GM18498 (cell line): ENCODE measurements around the gene MCTP1.
A peak's percentile ranks its signal among the peaks of the same experiment; 100 is the strongest.

ENCODE experiments used
- ATAC-seq: cut with Tn5 transposase; IDR thresholded peaks from one replicate; pipeline ENCODE4 v1.9.1; 2021; ENCODE audit warnings: mild to moderate bottlenecking, moderate library complexity; ENCODE audit not compliant: unreplicated experiment

MCTP1 gene

DNA sequence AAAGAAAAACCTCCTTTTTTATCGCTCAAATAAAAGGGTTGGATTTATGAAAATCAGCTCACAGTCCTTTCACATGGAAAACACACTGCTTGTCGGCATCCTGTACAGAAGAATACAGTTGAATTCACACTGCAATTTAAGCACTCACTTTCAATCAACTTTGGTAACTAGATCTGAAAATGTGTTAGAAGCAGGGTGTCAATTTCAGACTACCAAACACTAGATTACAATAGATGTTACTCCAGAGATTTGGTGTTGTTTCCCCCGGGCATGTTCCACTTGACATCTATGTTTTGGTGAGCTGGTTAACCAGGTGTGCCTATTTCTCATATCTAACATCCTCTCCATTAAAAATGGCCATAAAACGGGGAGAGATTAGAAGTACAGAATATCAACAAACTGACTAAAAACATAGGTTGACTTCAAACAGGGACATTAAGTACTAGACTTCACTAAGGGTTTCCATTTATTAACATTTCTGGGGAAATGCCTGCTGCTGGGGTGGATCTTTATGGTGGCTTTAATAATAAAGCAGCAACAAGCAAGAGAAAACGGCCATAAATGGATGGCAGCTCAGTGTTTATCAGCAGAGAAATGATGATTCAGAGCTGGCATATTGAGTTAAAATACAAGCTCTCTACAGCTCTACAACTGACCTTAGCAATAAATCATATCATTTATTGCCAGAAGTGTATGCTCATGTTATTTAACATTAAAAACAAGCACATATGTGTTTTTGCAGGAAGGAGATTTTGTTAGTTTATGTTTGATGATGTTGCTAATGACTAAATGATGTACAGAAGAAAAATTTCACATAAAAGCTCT lies 507.6 kb downstream of the MCTP1 start:
- no peak for ATAC-seq

DNA sequence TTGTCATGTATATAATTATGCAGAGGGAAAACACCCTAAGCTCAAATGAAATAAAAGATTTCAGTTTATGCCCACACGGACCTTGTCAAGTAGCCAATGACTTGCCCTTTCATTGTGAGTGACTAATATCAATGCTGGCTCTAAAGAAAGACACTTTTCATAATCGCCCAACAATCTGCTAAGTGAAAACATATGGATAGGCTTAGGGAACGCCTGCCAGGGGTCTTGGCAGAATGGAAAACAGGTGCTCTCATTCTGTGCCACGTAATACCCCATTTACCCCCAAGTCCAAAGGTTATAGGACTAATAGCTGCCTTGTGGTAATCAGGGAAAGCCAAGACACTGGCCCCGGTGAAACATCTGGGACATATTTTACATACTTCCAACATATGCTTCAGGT lies 508.7 kb downstream of the MCTP1 start:
- no peak for ATAC-seq

DNA sequence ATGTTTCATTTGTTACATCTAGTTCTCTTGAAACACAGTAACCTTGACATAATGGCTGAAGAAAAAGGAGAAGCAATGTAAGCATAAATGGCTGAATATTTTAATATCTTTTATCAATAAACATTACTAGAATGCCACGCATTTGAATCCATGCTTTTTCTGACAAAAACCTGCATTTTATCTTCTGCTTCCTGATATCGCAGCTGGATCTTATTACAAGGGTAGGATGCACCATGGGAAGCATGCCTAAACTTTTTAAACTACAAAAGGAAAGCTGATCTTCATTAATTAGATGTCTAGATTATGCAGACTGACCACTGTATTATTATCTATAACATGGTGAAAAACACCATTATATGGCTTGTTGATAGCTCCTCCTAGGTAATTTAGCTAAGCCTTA lies 509.8 kb downstream of the MCTP1 start:
- ATAC-seq = no peak

DNA sequence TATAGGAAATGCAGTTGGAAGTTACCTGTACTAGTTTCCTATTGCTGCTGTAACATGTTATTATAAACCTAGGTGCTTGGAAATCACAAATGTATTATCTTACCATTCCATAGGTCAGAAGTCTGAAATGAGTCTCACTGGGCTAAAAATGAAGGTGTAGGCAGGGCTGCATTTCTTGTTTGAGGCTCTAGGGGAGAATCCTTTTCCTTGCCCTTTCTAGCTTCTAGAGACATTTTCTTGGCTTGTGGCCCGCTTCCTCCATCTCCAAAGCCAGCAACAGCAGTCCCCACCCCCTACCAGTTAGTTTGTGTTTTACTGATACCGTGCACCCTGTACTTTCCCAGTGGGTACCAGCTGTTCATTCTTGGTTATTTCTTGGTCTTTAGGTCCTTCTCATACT lies 513.2 kb downstream of the MCTP1 start:
- ATAC-seq = no peak

DNA sequence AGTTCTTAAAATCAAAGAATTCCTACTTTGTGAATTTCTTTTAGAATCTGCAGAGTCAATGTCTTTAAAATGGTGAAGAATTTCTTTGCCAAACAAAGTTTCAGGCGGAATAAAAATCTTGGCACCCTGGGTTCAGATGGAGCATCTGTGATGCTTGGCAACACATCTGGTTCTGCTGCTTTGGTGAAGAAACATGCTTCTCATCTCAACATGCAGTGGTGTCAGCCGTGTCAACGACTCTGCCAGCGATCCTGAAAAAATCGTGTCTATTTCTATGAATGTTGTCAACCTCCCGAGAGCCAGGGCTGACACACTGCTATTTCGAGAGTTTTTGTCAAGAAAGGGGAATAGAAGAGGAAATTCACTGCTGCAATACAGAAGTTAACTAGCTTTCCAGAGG lies 514.9 kb downstream of the MCTP1 start:
- no peak for ATAC-seq

DNA sequence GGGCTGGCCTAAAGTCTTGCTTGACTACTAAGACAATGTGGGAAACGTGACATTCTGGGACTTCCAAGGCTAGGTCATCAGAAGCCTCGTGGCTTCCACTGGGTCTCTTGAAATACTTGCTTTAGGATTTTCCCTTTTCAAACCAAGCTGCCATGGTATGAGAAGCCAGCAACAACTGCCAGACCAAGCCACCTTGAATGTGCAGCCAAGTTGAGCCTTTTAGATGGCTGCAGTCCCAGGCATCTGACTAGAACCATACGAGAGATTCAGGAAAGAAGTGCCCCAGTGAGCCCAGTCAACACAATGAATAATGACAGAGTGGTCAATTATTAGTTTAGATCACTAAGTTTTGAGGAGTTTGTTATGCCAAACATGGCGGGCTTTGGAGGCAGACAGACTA lies 523.1 kb downstream of the MCTP1 start:
- no peak for ATAC-seq

DNA sequence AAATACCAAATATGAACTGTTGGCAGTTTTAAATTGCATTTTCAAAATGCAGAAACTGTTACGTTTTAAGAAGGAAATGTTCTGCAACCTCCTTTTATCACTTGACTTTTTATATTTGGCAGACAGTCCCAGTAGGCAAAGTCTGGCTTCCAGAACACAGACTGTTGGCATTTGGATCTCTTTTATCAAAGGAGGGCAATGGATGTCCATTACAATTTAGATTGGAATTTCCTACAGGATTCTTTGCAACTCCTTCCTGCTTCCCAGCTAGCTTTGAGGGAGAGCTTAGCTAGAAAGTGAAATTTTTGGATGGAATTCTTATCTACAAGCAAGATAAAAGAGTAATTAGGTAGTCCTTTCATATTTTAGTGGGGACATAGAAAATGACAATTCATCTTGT lies 523.8 kb downstream of the MCTP1 start:
- no peak for ATAC-seq

DNA sequence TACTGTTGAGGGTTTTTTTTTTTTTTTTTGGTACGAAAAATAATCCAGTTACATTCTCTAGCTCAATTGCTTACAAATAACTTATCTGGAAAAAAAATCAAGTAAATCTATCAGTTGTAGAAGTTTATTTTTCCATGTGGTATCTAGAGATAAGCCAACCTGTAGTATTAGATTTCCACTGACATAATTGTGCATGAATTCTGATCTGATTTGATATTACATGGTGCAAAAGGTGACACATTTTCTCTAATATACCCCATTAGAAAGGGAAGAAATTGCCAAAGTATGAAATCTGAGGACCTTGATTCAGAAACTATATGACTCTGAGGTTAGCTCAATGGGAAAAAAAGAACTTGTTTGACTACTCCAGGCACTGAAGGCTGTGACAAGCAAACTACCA lies 524.9 kb downstream of the MCTP1 start:
- no peak for ATAC-seq

DNA sequence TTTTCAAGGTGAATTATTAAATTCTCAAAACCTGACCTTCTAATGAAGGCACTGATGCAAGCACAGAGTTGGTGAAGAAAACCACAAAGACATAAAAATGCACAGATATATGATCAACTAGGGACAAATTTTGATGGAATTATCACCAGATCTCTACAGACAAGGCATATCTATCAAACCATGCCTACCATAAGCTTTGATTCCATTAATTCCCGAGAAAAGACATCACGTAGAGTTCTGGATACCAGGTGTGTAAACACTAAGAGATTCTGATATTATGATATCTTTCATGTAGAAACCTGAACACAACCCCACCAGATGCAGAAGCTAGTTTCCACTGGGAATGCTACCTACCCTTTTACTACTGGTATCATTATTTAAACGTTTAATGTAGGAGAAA lies 525.9 kb downstream of the MCTP1 start:
- no peak for ATAC-seq

DNA sequence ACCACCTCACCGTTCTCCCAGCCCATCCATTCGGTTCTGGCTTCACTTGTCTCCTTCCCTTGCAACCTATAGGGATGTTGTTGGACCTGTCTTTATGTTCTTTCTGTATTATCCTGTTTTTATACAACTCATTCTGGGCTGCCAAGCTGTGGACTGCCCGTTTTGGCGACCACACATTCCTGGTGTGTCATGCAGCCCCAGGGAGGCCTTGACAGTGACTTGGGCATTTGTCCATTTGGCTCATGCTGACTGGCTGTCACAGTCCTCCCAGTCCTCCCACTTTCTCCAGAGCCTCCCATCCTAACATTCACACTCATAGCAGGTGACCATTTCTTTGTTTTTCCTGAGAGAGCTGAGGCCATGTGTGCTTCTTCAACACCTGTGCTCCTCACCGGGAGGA lies 530.1 kb downstream of the MCTP1 start:
- ATAC-seq = no peak

DNA sequence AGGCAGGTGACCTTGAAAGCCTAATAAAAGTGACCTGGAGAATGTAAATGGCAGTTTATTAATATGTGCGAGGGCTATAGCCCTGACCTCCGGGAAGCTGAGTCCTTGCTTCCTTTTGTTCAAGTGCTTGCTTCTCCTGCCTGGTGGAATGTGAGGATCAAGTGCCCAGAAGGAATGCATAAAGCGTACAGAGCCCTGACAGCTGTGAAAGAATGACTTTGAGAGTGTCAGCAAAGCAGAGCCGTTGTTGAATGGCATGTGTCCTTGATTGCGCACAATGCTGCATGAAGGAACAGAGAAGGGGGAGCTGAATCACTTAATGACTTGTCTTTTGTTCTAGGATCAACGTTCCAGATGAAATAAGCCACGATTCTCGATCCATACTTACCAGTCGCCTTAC lies 533.4 kb downstream of the MCTP1 start:
- ATAC-seq = no peak

DNA sequence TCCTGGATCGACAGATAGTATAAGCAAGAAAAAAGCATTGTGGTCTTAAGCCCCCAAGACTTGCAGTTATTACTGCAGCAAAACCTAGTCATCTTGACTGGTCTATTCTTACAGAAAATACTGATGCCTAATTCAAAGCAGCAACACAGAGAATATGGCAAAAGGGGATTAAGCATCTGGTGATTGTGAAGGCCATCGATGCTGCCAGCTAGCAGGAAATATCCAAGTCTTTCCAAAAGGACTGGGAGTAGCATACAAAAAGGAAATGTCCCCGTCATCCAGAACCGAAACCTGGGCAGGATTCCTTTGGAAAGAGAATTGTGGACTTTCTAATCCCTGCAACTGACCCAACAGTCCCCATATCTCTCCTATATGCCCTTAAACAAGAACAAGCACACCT lies 534.2 kb downstream of the MCTP1 start:
- ATAC-seq = no peak

DNA sequence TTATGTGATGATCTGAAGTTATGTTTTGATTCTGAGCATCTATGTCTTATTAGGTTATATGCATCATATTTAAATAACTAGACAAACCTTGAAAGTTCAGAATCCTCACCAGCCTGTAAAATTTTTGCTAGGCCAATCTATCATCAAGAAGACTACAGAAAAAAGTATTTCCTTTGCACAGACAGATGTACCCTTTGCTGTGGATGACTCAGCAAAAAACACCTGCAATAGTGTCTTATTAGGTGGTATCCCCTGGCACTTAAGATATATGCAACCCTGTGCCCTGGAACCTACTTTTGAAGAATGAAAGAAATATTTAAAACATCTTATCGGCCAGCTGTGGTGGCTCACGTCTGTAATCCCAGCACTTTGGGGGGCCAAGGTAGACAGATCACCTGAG lies 535.9 kb downstream of the MCTP1 start:
- ATAC-seq = no peak

DNA sequence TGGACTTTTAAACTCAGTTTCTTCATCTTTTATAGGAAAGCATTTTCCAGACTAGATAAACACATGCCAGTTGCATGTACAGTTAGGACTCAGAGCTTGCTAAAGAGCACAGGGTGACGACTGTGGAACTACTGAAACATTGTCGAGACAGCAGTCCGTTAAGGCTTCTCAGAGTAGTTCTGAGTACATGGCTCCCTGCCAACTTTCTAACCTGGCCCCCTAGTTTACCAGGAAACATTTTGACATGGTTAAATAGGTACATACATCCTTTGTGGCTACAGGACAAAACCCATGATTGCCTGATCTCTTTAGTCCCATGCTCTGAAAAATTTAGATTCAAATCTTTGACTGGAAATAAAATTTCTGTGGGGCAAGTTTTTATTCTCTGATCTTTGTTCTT lies 536.7 kb downstream of the MCTP1 start:
- ATAC-seq = no peak

DNA sequence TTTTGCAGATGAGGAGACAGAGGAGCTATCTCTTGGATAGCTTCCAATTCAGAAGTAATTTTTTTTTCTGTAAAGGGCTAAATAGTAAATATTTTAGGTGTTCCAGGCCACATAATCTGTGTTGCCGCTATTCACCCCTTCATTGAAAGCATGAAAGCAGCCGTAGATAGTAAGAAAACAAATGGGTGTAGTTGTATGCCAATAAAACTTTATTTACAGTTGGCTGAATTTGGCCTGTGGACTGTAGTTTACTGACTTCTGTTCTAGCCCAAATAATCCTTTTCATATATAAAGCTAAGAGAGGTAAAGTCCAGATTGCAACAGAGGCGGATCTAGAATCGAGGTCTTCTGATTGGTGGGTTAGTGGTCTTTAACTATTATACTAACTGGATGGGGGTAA lies 537.5 kb downstream of the MCTP1 start:
- no peak for ATAC-seq

DNA sequence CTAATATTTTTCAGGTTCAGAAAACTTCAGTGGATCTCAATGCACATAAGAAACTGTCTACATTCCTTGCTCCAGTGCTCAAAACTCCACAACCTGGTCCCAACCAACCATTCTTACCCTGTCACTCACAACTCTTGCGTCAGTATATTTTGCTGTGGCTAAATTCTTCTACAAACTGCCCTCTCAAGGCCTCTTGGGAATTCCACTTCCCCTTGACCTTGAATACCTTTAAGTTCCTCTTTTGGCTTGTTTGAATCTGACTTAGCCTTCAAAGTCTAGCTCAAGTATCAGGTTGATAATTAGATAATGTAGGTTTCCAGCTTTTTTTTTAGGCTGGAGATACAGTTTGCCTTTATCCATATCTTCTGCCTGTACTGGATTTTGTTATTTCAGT lies 538.2 kb downstream of the MCTP1 start:
- peak; percentile 61 for ATAC-seq

DNA sequence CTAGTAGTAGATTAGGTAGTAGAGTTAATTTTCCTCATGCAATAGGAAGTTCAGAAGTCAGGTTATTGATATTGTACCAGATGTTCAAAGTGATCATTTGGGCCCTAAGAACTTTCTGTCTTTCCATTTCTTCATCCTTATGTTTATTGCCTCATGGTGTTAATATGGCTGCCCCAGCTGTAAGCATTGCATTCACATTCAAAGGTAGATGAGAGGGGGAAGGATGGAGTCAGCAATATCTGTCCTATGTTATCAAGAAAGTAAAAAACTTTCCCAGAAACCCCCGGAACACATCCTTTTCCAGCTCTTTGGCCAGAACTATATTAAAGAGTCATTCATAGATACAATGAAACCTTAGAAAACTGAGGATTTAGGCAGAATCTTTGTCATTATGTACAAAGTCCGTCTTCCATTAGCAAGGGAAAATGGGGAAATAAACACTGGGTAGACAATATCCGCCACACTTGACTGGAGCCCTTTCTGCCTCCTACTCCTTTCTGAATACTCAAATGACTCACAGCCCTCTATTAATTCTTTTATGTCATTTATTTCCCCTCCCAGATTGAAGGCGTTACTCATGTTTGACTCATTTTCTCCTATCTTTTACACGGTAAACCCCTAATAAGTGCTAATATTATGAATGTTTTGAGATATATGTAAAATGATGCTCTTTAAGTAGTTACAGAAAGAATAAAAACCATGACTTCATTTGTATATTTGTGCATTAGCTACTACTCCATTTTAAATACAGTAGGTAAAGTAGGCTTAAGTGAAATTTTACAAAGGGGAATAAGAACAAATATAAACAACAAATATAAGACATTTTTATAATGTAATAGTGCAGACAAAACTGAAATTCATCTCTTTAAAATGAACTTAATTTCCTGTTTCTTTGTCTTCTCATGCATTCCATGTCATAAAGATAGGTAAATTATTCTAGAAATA lies 538.8 kb downstream of the MCTP1 start:
- peak; percentile 62 for ATAC-seq

DNA sequence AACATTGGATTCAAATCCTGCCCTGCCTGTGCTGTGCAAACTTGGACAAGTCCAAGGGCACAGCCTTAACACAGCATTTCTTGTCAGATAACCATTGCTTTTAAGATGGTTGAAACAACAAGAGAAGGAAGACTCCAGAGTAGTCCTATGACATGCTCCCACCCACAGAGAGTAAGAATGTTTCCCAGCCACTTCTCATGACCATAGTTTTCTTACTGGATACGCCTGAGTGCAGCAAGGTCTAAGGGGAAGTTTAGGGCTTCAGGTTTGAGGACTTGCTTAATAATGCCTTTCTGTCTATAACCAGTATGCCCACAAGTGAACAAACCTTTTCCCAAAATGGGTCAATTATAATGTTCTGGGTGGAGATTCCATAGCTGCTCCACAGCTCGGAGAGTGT lies 540.0 kb downstream of the MCTP1 start:
- ATAC-seq = no peak

DNA sequence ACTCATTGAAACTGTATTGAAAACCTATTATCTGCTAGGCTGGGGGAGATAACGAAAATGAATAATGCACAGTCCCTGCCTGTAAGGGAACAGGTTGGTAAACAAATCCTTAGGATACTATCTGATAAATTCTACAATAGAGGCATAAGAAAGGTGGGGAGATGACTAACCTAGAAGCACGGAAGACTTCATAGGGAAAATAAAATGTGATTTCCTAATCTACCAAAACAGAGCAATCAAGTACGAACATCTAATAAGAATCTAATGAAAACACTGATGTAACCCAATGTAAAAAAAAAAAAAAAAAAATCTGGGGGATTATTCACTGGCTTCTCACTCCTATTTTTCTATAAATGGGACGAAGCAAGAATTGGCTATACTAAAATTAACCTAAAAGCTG lies 542.0 kb downstream of the MCTP1 start:
- ATAC-seq = no peak

DNA sequence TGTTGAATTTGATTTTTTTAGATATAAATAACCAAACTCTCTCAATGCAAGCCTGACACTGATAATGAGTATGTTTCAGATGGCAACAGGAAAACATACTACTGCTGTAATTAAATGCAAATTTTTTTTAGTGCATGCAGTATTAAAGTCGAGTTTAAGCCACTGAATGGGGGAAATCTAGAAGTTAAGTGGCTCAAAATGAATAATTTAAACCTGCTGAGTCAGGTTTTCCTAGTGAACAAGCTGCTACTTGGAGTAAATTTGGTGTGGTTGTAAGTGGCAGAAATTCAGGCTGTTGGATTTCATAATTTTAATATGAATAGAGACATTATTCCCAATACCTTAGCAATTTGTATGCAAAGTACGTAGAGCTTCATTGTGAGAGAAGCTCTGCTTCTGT lies 544.6 kb downstream of the MCTP1 start:
- ATAC-seq = no peak

DNA sequence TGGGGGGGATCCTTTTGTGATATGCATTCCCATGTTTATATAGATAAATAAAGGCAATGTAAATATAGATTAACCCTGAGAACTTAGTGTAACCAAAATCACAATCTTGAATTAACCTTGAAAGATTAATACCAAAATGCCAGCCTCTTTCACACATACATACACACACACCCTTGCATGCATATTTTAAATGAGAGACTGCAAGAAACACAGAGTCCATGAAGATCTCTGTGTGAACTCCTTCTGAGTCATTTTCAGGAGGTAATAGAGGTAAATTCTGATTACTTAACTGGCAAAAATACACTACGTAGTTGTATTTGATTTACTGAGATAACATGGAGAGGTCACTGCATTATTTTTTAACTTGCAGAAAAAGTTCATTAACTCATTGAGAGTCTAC lies 548.4 kb downstream of the MCTP1 start:
- no peak for ATAC-seq

DNA sequence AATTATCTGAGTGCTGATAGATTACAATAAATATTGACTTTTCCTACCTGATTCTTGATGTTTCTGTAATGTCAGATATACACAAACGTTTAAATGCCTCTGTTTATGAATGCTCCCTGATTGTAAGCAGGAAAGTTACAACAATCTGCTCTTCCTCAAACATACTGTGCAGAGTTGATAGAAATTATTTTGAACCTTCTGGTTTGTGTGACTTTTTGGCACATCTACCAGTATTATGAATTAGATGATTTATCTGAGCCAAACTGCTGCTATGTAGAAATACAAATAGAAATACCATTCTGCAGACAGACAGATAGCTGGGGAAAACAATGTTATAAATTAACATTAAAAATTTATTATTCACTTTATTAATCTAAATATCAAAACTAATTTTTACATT lies 553.4 kb downstream of the MCTP1 start:
- ATAC-seq = no peak
